DLD1 (cell line): Measurements from ENCODE around the gene PAWR.
"Not testable (repeated sequence)": the region's sequence is repeated elsewhere in the genome, so short reads cannot be mapped to it uniquely, and the experiment has no call there.

Source experiments
- in situ Hi-C: cut with HindIII; loops from 2 replicates; pipeline ENCODE4 v1.10.0; 2017; ENCODE audit warnings: low sequenced_read_pairs

The PAWR gene

DNA sequence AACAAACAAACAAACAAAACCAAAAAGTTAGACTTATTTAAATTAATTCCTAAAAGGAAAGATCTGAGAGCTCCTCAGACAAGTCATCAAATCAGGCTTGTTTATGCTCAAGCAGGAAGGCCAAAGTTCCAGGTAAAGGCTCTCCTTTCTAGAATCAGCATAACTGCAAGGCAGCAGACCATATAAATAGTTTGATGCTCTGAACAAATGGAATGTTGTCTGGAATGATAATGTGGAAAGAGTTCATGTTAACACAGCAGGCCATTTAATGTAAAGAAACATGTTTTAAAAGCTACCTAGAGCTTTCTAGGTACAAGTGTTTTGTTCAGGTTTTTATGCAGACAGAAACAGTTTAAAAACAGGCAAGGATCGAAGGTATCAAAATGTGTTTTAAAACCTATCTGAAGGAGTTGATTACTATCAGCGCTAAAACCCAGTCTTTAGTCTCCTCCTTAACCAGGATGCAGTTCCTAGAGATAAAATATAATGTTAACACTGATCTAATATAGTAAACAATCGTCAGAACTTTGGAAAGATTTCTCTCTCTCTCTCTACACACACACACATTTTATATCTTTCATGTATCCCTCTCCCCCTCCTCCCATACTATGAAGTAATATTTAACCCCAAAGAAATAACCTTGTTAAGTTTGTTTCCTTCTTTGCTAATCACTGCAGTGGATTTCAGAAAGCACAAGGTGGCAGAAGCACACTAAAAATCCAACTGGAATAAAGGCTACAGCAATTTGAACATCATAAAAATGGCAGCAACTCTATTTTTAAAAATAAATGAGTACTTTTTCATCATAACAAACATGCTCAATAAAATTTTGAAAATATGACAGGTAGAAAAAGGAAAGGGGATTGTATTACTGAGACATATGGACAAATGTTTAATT, 135.5 kb downstream of the PAWR start:
- in situ Hi-C loops, result no loop called here

DNA sequence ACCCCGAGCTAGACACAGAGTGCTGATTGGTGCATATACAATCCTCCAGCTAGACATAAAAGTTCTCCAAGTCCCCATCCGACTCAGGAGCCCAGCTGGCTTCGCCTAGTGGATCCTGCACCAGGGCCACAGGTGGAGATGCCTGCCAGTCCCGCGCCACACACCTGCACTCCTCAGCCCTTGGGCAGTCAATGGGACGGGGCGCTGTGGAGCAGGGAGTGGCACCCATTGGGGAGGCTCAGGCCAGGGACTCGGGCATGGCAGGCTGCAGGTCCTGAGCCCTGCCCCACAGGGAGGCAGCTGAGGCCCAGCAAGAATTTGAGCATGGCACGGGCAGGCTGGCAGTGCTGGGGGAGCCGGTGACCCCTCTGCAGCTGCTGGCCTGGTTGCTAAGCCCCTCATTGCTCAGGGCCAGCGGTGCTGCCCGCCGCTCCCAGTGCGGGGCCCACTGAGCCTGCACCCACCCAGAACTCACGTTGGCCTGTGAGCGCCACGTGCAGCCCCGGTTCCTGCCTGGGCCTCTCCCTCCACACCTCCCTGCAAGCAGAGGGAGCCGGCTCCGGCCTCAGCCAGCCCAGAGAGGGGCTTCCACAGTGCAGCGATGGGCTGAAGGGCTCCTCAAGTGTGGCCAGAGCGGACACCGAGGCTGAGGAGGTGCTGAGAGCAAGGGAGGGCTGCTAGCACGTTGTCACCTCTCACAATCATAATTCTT, 136.7 kb downstream of the PAWR start:
- in situ Hi-C loops, result no loop called here

DNA sequence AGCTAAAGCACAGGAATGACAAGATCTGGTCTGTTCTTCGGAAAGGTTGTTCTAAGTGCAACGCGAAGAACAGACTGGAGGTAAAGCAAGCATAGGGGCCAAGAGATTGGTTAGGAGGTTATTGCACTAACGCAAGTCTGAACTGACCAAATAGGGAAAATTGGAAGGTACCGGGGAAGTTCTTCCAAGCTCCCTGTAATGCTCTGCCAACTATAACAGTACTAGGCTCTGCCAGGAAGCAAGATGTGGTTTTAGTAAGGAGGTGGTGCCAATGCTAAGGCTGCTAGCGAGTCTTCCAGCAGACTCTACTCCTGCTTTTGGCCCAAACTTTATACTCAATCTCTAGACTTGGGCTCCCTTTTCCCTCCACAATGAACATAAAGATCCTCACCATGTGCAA, 138.6 kb downstream of the PAWR start:
- in situ Hi-C loops, result no loop called here

DNA sequence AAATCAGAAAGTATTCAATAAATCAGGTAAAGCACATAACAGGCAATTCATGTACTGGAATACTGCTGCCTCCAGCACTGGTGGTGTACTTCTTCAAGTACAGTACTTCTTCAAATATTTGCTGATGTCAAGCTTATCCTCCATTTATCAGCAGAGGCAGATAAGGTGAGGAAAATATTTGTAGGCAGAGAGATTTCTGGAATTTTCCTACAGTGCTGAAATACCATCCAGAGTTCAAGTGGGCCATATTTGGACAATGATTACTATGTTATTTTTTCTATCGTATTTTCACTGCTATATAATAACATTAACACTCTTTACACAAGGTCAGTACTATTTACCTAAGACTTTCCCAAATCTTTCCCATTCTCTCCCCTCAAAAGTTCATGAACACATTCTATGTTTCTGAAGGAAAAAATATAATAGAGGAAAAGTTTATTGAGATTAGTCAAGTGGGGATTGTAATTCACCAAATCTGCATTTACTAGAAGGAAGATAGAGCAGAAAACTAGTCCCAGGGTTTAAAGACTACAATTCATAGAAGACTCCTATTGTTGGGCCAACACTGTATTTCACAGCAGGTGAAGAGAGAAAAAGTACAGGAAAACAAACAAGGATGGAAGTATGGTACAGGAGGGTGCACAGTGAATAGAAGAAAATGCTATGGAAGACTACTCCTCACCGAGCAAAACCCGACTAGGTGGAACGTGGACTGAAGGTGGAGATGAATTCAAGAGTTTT, 141.1 kb downstream of the PAWR start:
- in situ Hi-C loops, result no loop called here

DNA sequence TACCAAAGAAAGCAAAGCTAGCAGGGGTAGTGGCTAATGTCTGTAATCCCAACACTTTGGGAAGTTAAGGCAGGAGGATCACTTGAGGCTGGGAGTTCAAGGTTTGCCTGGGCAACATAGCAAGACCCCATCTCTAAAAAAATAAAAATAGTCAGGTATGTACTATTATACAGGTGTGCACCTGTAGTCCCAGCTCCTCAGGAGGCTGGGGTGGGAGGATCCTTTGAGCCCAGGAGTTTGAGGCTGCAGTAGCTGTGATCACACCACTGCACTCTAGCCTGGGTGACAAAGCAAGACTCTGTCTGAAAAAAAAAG, 142.2 kb downstream of the PAWR start:
- in situ Hi-C loops, result no loop called here

DNA sequence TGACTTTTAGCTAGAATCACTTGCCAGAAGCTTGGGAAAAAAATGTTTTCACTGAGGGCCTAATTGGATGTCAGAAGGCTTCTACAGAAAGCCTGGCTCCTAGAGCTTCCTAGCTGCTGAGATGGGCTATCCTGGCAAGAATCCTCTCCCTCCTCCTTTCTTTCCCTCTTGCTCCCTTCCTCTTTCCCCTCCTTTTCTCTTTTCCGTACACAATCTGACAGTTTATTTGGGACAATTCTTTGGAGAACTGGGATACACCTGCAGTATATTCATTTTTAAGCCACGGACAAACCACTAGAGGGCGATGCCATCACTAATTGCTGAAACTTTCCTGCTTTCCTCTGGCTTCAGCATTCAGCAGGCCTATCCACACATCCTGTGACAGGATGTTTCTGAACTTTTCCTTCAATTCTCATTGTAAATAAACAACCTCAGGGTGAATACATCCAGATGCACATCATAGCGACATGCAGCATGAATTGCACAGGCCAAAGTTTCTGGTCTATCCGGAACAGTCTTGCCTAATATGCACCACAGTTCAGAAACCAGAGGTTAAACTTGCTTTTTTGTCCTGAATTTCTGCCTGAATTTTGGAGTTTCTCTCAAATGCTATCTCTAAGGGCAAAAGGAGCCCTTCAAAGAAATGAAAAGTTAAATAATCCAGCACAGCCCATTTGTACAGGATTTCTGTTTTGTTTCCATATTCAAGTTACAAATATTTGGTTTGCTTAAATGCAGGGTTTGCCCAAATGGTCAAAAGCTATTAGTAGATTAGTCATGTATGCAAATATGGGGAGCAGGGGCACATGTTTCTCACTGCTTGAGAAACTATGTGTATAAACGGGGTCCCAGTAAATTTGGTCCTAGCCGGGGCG, 142.8 kb downstream of the PAWR start:
- in situ Hi-C loops, result no loop called here

DNA sequence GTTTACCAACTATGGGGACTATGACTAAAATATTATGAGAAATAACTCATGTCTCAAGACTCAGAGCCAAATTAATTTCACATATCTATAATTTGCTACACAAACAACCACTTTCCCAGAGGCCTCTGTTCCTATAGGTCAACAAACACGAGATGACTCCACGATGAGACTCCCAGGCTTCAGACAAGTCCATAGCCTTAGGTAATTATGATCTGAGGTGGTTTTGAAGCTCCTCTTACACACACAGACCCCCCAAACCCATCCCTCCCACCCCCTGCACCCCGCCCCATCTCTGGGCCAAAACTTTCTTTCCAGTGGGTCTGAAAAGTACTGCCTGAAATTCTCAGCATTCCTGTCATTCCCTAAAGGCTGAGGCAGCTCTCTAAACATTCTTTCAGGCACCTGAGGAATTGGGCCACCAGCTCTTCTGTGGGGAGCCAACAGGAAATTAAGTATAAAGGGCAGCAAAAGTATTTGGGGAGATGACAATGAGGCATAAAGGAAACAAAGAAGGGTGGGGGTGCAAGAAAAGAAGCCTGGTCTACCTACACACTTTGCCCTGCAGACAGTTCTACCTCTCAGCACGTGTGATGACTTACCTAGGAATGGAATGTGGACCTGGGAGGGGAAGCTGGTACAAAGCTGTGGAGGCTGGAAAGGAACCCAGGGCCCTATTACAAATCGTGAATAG, 143.6 kb downstream of the PAWR start:
- in situ Hi-C loops, result no loop called here

DNA sequence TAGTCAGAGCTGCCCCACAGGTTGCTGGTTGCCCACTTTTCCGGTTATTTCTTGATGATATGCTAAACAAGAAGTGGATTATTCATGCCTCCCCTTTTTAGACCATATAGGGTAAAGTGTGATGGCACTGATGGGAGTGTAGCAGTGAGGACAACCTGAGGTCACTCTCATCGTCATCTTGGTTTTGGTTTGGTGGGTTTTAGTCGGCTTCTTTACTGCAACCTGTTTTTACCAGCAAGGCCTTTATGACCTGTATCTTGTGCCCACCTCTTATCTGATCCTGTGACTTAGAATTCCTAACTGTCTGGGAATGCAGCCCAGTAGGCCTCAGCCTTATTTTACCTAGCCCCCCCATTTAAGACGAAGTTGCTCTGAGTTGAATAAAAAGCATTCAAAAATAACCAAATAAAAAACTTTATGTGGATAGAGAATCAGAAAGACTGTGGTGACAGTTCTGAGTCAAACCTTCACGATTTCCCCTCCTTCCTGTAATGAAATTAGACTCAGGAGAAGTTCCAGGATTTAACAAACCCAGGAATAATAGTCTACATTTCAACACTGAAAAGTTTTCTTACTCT, 144.2 kb downstream of the PAWR start:
- in situ Hi-C loops, result no loop called here

DNA sequence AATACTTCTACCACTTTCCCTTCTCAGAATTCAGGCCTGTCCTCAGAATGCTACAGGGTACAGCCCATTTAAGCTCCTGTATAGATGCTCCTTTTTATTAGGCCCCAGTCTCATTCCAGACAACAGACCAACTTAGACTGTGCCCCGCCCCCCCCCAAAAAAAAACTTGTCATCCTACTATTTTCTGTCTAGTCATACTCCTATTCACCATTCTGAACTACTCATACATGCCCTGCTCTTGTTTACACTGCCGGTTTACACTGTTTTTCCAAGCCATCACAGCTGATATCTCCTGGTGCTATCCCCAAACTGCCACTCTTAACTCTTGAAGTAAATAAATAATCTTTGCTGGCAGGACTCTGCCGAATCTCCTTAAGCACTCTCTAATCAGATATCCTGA, 146.3 kb downstream of the PAWR start:
- in situ Hi-C loops, result not testable (repeated sequence)

DNA sequence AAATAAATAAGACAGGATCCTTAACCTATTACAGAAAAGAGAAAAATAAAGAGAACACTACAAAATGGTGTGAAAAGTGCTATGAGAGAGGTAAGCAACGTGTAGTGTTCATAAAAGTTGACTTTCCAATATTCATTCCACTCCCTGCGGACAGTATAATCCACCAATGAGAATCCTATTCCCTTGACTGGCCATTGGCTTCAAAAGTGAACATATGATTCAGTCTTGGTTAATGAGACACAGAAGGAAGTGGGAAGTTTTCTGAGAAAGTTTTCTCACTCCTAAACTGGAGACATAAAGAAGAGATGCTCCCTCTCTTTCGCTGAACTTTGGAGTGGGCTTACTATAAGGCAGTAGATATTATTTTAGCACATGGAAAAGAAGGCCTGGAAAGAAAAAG, 153.1 kb downstream of the PAWR start:
- in situ Hi-C loops, result no loop called here

DNA sequence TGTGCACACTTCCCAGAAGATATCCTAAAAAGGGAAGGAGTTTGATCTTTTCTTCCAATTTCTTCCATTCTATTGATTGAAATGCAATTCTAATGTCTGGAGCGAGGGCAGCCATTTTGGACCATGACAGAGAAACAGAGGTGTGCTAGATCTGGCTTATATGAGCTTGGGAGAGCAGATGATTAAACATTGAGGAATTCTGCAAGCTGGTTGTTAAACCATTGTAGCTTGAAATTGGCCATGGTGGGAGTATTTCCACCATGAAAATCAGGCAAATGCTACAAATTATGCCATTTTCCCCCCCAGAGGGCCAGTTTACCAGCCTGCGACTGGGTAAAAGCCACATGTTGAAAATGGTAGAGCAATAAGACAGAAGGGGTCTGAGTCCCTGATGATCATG, 155.0 kb downstream of the PAWR start:
- in situ Hi-C loops, result no loop called here
